Lower leg skin (tissue), 4 donors: ENCODE data around the gene DPH7. TPM values are rescaled to one million over a fixed set of nuclear protein-coding genes. Genes with fewer than 3 reads are reported as not detected.

Source experiments
- DNase-seq, 2 donors: peaks; one replicate each; pipeline ENCODE4 v3.0.0-alpha.2; 2019; ENCODE audit warnings: low spot score in 2 of 2
- H3K4me3 ChIP-seq: fragments of 200-600 bp; sonication (generic); 2 replicates; pipeline ENCODE4 v1.5.1; 2017; ENCODE audit warnings: mild to moderate bottlenecking, low read depth; ENCODE audit not compliant: poor library complexity, severe bottlenecking
- CTCF ChIP-seq, 3 donors: fragments of 450-650 bp; IDR thresholded peaks; one replicate each; pipeline ENCODE4 v1.5.1; 2016; ENCODE audit warnings: antibody characterized with exemption in 3 of 3, mild to moderate bottlenecking in 3 of 3, moderate library complexity in 2 of 3
- POLR2A ChIP-seq, 2 donors: fragments of 450-650 bp; IDR thresholded peaks; one replicate each; pipeline ENCODE4 v1.6.1; 2016 to 2017; ENCODE audit warnings: antibody characterized with exemption in 2 of 2, mild to moderate bottlenecking in 1 of 2, moderate library complexity in 1 of 2
- WGBS, 2 donors: methylation state at CpG; one replicate each; pipeline ENCODE4 v1.1.5; 2018; 5-methylcytosine and 5-hydroxymethylcytosine counted together
- intact Hi-C: fragments of 100-400 bp; cut with DNase I; formaldehyde crosslinking; loops from one replicate; pipeline ENCODE4 v1.15.0; 2023; ENCODE audit warnings: low total_unique reads
- total RNA-seq, 4 donors: library from RNA; depleted of rRNA; stranded (reverse); fragments of >200 nt; gene quantifications; one replicate each; pipeline ENCODE4 v1.1.0, GENCODE V29; 2016

Gene DPH7
- total RNA-seq, 4 donors from 2014 or later = 27.5 to 46.0 (median 34.7) TPM

DNA sequence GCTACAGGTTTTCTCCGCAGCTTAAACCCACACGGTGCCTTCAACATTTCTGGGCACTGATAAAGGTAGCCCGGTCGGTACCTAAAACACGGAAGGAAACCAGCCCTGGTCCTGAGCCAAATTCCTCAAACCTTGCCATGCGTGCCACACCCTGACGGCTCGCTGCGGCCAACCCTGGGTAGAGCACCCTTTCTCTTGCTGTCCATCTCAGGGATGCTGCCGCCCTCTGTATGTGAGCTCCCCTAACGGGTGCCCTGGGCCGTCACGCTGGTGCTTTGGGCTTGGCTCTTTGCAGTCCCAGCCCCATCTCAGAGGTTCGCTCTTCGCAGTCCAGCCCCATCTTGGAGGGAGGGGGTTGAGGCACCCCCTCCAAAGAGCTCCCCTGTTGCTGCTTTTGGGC lies 72.5 kb downstream of the DPH7 start:
- H3K4me3 ChIP-seq = no peak overlapping the region
- no peak for DNase-seq
- TF ChIP-seq CTCF (IDR thresholded peaks at IDR 0.05) = no peak
- no peak for TF ChIP-seq POLR2A (IDR thresholded peaks at IDR 0.05)
- 65 to 70% methylated on average over 15 of the region's 15 CpGs for WGBS, 2 donors
- intact Hi-C loops = no loop called here

DNA sequence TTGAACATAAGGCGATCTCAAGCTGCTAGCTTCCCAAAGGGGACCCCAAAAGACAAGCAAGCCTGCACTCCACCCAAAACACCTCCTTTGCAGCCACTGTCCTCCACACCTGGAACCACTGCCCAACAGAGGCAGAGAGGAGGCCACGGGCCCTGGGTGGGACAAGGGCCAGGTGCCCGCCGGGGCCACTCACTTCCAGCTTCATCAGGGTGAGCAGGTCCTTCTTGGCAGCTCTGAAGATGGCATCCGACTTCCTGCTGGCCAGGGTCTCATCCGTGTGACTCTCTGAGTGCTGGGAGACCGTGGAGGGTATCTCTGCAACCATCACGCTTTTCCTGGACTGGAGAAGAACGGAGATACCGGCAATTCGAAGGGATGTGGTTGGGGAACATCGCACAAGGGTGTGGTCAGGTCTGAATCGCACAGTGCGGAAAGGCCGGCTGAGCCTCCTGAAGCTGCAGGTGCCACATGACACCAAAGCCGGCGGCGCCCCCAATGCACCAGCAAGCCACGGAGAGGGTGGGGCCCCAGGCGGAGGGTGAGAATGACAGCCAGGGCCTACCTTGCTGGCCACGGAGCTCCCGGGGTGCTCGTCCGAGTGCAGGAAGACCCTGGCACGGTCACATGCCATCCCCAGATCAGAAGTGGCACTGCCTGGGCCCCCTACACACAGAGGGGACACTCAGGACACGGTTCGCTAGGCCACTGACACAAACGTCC lies 73.1 kb downstream of the DPH7 start:
- intact Hi-C loops = no loop called here
- TF ChIP-seq POLR2A (IDR thresholded peaks at IDR 0.05) (no peak), CTCF (IDR thresholded peaks at IDR 0.05) (no peak)
- H3K4me3 ChIP-seq = no peak overlapping the region
- 92 to 94% methylated on average over 22 to 23 of the region's 28 CpGs for WGBS, 2 donors
- DNase-seq = no peak

Other genes with a start within 250 kb of the DPH7 start
- gene EXD3, start 155.8 kb downstream of the DPH7 start, total RNA-seq = 10 to 100 TPM; 13.8 to 25.7 (median 17.7) TPM
- gene NOXA1, start 155.5 kb downstream of the DPH7 start, total RNA-seq = 1 to 10 TPM; 3.1 to 5.6 (median 4.4) TPM
- gene ENTPD8, start 137.6 kb downstream of the DPH7 start, total RNA-seq = not detected
- gene NSMF, start 119.6 kb downstream of the DPH7 start, total RNA-seq = 10 to 100 TPM; 18.6 to 41.8 (median 24.3) TPM
- gene PNPLA7, start 28.5 kb downstream of the DPH7 start, total RNA-seq = 10 to 100 TPM; 24.1 to 44.3 (median 28.2) TPM
- 10 to 100 TPM; 54.6 to 61.8 (median 58.5) TPM for gene MRPL41, start 27.0 kb downstream of the DPH7 start, total RNA-seq
- gene ZMYND19, start 11.6 kb upstream of the DPH7 start, total RNA-seq = 10 to 100 TPM; 26.1 to 40.5 (median 38.1) TPM
- 100 to 1,000 TPM in 2 of 4 donors, 10 to 100 TPM in 2; 69.4 to 161 (median 91.9) TPM for gene ARRDC1, start 26.8 kb upstream of the DPH7 start, total RNA-seq
- 100 to 1,000 TPM in 1 of 4 donors, 10 to 100 TPM in 3; 64.2 to 128 (median 73.2) TPM for gene EHMT1, start 40.1 kb upstream of the DPH7 start, total RNA-seq